Measurements from ENCODE around the gene SLC23A3.

GRCh38 chr2:219179601-219180465 lies 10.0 kb upstream of the SLC23A3 start:
- TF ChIP-seq CTCF (IDR thresholded peaks at IDR 0.05; ENCODE audit: low read length), result no peak
- TF ChIP-seq EZH2phosphoT487 (IDR thresholded peaks at IDR 0.05; ENCODE audit: low read length), result no peak
